Measurements from ENCODE around the gene MFF. TPM values are rescaled to one million over a fixed set of nuclear protein-coding genes. Genes with fewer than 3 reads are reported as not detected.

MFF gene
- total and polyA plus RNA-seq, 10 of the 15 experiments (the other 5 are each of a cell fraction or from before 2014, with no cell fraction given), result 19.6 to 131 (median 106) TPM

DNA sequence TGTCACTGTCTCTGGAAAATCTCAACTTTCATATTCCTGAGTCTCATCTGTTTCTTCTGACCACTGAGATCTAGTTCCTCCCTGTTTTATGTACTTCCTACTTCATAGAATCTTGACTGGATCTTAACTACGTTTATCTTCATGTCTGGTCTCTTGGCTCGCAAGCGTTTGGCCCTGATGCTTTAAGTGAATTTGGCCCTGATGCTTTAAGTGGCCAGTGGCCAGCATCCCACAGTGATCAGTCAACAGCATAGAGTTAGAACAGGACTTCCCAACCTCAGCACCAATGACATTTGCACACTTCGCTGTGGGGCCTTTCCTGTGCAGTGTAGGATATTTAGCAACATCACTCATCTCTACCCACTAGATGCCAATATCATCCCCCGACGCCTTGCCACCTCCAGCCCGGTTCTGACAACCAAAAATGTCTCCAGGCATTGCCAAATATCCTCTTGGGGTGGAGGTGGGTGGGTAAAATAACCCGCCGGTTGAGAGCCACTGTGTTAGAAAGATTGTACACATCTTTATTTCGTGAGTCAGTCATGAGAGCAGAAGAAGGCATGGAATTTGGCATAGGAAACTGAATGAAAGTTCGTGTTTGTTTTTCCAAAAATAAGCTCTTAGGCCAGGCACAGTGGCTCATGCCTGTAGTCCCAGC lies 41.8 kb downstream of the MFF start:
- POLR2A ChIA-PET, result interaction anchor here (0.7 kb wide), 1 partner anchor 119 kb away, joined by 3 read pairs; no protein-coding TSS in a partner anchor
- RAD21 ChIA-PET (ENCODE audit: unreplicated experiment), result no interaction called here
- TF ChIP-seq PAX5 (IDR thresholded peaks at IDR 0.05; ENCODE audit: borderline replicate concordance, low read depth, low read length), result no peak
- TF ChIP-seq HDGF (IDR thresholded peaks at IDR 0.05), result no peak
- no peak for TF ChIP-seq EZH2 (IDR thresholded peaks at IDR 0.05; ENCODE audit: borderline replicate concordance, control insufficient read depth, low read depth, low read length)
- TF ChIP-seq, protein P1, sequence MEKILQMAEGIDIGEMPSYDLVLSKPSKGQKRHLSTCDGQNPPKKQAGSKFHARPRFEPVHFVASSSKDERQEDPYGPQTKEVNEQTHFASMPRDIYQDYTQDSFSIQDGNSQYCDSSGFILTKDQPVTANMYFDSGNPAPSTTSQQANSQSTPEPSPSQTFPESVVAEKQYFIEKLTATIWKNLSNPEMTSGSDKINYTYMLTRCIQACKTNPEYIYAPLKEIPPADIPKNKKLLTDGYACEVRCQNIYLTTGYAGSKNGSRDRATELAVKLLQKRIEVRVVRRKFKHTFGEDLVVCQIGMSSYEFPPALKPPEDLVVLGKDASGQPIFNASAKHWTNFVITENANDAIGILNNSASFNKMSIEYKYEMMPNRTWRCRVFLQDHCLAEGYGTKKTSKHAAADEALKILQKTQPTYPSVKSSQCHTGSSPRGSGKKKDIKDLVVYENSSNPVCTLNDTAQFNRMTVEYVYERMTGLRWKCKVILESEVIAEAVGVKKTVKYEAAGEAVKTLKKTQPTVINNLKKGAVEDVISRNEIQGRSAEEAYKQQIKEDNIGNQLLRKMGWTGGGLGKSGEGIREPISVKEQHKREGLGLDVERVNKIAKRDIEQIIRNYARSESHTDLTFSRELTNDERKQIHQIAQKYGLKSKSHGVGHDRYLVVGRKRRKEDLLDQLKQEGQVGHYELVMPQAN (conservative IDR thresholded peaks at IDR 0.05), result no peak
- no peak for TF ChIP-seq BRCA1 (IDR thresholded peaks at IDR 0.05; ENCODE audit: low read depth, low read length)
- TF ChIP-seq BACH1 (IDR thresholded peaks at IDR 0.05; ENCODE audit: borderline replicate concordance), result no peak
- TF ChIP-seq LARP7 (IDR thresholded peaks at IDR 0.05), result no peak
- TF ChIP-seq KAT2A (conservative IDR thresholded peaks at IDR 0.05; ENCODE audit: control insufficient read depth, low read depth, low read length), result no peak
- no peak for TF ChIP-seq CBFB (IDR thresholded peaks at IDR 0.05; ENCODE audit: low read depth)
- TF ChIP-seq CREM (IDR thresholded peaks at IDR 0.05; ENCODE audit: low read depth), result no peak
- TF ChIP-seq JUNB (IDR thresholded peaks at IDR 0.05), result no peak
- no peak for TF ChIP-seq SIN3A (IDR thresholded peaks at IDR 0.05; ENCODE audit: low read depth, low read length)
- no peak for TF ChIP-seq SRF (IDR thresholded peaks at IDR 0.05; ENCODE audit: low read depth in 2 of 2, low read length in 2 of 2)
- no peak for TF ChIP-seq ZNF274 (IDR thresholded peaks at IDR 0.05; ENCODE audit: insufficient read depth, insufficient read length)
- TF ChIP-seq RAD21 (IDR thresholded peaks at IDR 0.05; ENCODE audit: insufficient read depth, low read depth, low read length), result no peak
- TF ChIP-seq SPI1 (IDR thresholded peaks at IDR 0.05; ENCODE audit: borderline replicate concordance, insufficient read depth, low read depth, low read length), result no peak
- TF ChIP-seq CREB1 (IDR thresholded peaks at IDR 0.05; ENCODE audit: low read depth), result no peak
- TF ChIP-seq IKZF2 (IDR thresholded peaks at IDR 0.05), result no peak
- no peak for TF ChIP-seq STAT3 (IDR thresholded peaks at IDR 0.05; ENCODE audit: low read depth, low read length)
- no peak for TF ChIP-seq FOXM1 (IDR thresholded peaks at IDR 0.05; ENCODE audit: low read depth, low read length)
- intact Hi-C loops (cut with micrococcal nuclease; ENCODE audit: unreplicated experiment), result no loop called here
- BruUV-seq (replicated peaks), result no TSS peak
- Histone ChIP-seq H3K27ac (ENCODE audit: control insufficient read depth, insufficient read depth) (no peak overlapping the region), H3K9me3 (replicated peaks; ENCODE audit: control insufficient read depth, insufficient read depth, low read length) (no peaks in the 10 kb centered on the region), H3K4me1 (ENCODE audit: control insufficient read depth, insufficient read depth, low read length) (no peaks in the 10 kb centered on the region), H2AFZ (ENCODE audit: control insufficient read depth, low read depth, low read length) (no peak overlapping the region), H3K79me2 (ENCODE audit: control insufficient read depth, insufficient read depth, low read length) (no peaks in the 10 kb centered on the region), H3K4me2 (ENCODE audit: control insufficient read depth, insufficient read depth) (no peak overlapping the region), H4K20me1 (ENCODE audit: control insufficient read depth, insufficient read depth) (no peaks in the 10 kb centered on the region), H3K36me3 (ENCODE audit: control insufficient read depth in 2 of 2, insufficient read depth in 2 of 2, low read length in 1 of 2) (no peaks in the 10 kb centered on the region), H3K9ac (ENCODE audit: control insufficient read depth, insufficient read depth, low read length) (no peak overlapping the region), H3K4me3 (no peak overlapping the region), H3K27me3 (replicated peaks in 1 of 2; ENCODE audit: control insufficient read depth in 2 of 2, insufficient read depth in 2 of 2, low read length in 1 of 2) (no peaks in the 10 kb centered on the region)
- in situ Hi-C loops (cut with MboI), result no loop called here
- 58% methylated on average over 11 of the region's 11 CpGs for WGBS (ENCODE audit: insufficient coverage, insufficient replicate concordance, low lambda C conversion rate, missing lambda C conversion rate)
- SMC1A ChIA-PET (ENCODE audit: uncharacterized antibody, unreplicated experiment), result no interaction called here
- no peak for DNase-seq (ENCODE audit: low read depth, low spot score)
- no peak for ATAC-seq
- CTCF ChIA-PET, result no interaction called here
- no peak for FAIRE-seq
